Activated naive CD4-positive, alpha-beta T cell treated with anti-CD3 and anti-CD28 coated beads, Interleukin-2, amount 10 ng/mL, durations not matched to agents 7 days and 5 days (primary cell): ENCODE data around the gene MYO5C.

ENCODE experiments used
- CTCF ChIA-PET: fragments of 350-600 bp; sonication (Branson Sonifier 250); formaldehyde crosslinking; loops from one replicate; lab custom pipeline; 2021; ENCODE audit warnings: antibody characterized with exemption; lab: Charles Lee
- DNase-seq: peaks from one replicate; pipeline ENCODE4 v3.0.0-alpha.2; 2020
- H3K27ac Mint-ChIP-seq: one replicate; pipeline ENCODE4 v1.8.0; 2021; ENCODE audit warnings: mild to moderate bottlenecking, moderate library complexity, mixed read lengths
- H3K27me3 Mint-ChIP-seq: one replicate; pipeline ENCODE4 v1.8.0; 2021; ENCODE audit warnings: mild to moderate bottlenecking, mixed read lengths
- H3K36me3 Mint-ChIP-seq: one replicate; pipeline ENCODE4 v1.8.0; 2021; ENCODE audit warnings: mixed read lengths
- H3K4me1 Mint-ChIP-seq: one replicate; pipeline ENCODE4 v1.8.0; 2021; ENCODE audit warnings: mixed read lengths
- H3K4me3 Mint-ChIP-seq: one replicate; pipeline ENCODE4 v1.8.0; 2021; ENCODE audit warnings: mild to moderate bottlenecking, moderate library complexity, mixed read lengths
- H3K9me3 Mint-ChIP-seq: one replicate; pipeline ENCODE4 v1.8.0; 2021; ENCODE audit warnings: mixed read lengths

Gene MYO5C

DNA sequence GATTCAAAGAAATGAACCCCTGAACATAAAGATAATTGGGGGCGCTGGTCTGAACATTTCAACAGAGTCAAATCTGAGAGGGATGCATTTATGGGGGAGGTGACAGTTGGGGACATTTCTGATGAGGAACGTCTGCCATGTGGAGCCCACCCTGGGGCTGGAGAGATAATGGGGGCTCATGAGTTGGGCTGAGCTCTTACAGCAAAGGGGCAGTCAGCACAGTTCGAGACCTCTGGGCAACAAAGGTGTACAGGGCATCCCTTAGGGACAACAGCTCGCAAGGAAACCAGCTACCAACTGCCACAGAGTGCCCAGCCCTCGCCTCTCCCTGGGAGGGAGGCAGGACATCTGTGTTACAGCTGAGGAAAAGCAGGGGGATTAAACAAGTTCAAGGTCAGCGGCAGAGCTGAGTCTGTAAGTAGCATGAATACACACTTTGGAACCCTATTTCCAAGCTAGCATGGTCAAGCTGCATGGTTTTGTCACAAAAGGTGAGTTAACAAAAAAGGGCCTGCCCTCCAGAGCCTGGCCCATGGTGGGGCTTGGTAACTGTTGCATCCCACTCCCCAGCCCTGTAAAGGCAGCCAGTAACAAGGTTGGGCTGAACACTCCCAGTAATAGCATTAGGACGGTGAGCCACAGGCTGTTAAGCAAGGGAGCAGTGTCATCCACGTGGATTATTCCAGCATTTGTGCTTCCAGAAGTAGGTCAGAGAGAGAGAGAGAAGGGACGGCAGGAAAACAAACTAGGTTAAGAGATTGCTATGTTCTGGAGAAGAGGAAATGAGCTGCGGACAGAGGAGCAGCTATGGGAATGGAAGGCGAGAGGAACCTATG is 108.7 kb downstream of the MYO5C start:
- Mint-ChIP-seq H3K4me3 (no peak overlapping the region), H3K36me3 (peaks cover 3% of the 10 kb centered on the region), H3K9me3 (peaks cover 3% of the 10 kb centered on the region), H3K27ac (no peak overlapping the region), H3K27me3 (no peaks in the 10 kb centered on the region), H3K4me1 (peaks cover 6% of the 10 kb centered on the region)
- CTCF ChIA-PET, result interaction anchor here (1.5 kb wide), 1 partner anchor 30 kb away, joined by 3 read pairs; no protein-coding TSS in a partner anchor
- DNase-seq, result no peak

DNA sequence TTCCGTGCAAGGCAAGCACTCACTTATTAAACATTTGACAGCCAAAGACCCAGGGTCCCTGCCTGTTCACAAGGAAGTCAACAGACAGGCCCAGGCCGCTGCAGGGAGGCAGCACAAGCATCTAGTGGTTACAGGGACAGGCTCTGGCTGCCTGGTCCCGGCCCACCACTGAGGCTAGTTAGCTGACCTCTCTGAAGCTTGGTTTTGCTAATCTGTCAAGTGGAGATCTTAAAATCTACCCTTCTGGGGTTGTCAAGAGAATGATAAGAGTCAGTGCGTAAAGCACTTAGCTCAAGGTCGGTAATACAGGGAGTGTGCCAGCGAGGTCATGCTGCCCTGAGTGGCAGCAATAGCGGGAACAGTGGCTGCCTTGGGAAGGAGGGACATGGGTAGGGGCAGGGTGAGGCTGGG is 110.4 kb downstream of the MYO5C start:
- Mint-ChIP-seq H3K36me3 (peaks cover 3% of the 10 kb centered on the region), H3K9me3 (peaks cover 3% of the 10 kb centered on the region), H3K27me3 (no peaks in the 10 kb centered on the region), H3K4me3 (no peak overlapping the region), H3K4me1 (peaks cover 16% of the 10 kb centered on the region), H3K27ac (no peak overlapping the region)
- no peak for DNase-seq
- CTCF ChIA-PET, result interaction anchor here (0.6 to 3.9 kb wide), 4 partner anchors 14 to 43 kb away, joined by 3 to 40 read pairs (median 4); no protein-coding TSS in a partner anchor

DNA sequence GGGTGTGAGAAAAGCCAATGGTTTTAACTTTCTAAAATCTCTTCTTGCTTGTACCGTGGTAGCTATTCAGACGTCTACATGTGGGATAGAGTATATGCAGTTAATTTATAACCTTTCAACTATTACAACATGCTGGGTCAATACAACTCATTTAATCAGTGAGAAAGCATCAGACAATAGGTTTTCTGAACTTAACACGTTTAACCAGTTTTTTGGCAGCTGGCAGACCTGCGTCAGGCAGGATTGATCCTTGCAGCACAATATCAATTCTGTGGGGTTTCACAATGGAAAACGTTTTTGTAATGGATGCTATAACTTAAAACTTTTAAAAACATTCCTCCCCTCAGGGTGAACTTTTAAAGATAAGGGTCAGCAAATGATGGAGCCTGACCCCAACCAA is 110.9 kb downstream of the MYO5C start:
- Mint-ChIP-seq H3K4me3 (no peak overlapping the region), H3K4me1 (peaks cover 16% of the 10 kb centered on the region), H3K36me3 (peaks cover 3% of the 10 kb centered on the region), H3K27me3 (no peaks in the 10 kb centered on the region), H3K27ac (no peak overlapping the region), H3K9me3 (peaks cover 3% of the 10 kb centered on the region)
- no peak for DNase-seq
- CTCF ChIA-PET, result interaction anchor here (0.5 to 3.9 kb wide), 6 partner anchors 9 to 139 kb away, joined by 3 to 40 read pairs (median 5); no protein-coding TSS in a partner anchor

DNA sequence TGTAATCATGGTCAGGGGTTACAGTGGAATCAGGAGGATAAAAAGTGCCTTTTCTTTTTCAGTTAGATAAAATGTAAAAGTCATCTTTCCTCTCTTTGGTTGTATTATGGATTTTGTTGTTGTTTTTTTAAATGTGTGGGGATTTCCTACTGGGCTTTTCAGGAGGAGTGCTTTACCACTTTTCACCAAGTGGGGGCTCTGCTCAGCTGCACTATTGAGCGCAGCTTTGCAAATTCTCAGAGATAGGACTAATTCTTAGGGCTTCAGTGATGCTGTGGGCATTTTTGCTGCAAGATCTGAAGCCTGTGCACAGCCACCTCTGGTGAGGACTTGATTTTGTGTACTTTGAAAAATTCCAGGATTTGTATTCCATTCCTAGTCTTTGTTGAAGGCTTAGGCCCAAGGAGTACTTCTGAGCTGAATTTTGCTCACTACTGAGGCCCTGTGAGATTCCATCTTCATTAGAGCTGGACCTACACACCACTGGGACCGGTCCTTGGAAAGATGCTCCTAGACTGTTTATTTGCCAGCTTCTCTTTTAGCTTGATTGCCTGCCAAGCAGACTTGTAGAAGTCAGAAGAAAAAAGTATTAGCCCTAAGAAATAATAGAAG is 111.9 kb downstream of the MYO5C start:
- Mint-ChIP-seq H3K9me3 (peaks cover 3% of the 10 kb centered on the region), H3K4me3 (no peak overlapping the region)

DNA sequence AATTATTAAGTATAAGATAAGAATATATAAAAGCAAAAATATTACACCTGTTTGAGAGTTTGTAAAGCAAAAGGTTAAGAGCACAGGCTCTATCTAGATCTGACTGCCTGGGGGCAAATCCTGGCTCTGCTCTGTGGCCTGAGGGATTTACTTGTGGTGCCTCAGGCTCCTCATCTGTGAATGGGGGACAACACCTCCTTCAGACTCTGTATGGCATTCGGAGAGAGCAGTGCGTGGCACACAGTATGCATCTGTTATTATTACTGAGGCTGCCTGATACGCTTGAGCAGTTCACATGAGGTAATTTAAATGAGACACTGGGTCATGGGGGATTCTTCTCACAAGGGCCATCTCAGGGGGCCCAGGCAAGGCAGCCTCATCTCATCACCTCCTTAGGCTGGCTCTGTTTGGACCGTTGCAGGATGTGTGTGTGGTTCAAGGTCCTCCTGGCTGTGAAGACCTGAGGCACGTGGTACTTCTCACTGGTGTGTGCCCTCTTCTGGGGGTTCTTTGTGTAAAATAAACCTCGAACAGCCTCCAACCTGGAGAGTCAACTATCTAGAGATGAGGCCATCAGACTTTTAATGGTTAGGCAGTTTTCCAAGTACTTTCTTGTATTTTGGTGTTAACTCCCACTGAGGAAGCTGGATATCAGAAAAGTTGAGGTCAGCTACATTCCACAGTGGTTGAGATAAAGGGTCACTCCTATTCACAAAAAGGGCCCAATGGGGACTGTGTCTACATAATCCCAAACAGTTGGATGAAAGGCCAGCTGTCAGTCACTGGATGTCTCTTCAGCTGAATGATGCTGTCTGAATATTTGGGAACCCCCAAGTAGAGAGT is 113.4 kb downstream of the MYO5C start:
- Mint-ChIP-seq H3K4me1 (peaks cover 35% of the 10 kb centered on the region), H3K4me3 (no peak overlapping the region), H3K9me3 (peaks cover 3% of the 10 kb centered on the region), H3K36me3 (peaks cover 4% of the 10 kb centered on the region), H3K27ac (no peak overlapping the region), H3K27me3 (no peaks in the 10 kb centered on the region)
- DNase-seq, result no peak
- CTCF ChIA-PET, result interaction anchor here (1.1 to 3.9 kb wide), 2 partner anchors 26 to 43 kb away, joined by 5 to 40 read pairs; no protein-coding TSS in a partner anchor

More for the DNA sequence above, 111.9 kb downstream of the MYO5C start:
- peak; percentile 46 for DNase-seq
- Mint-ChIP-seq H3K4me1 (peaks cover 22% of the 10 kb centered on the region), H3K27ac (no peak overlapping the region), H3K27me3 (no peaks in the 10 kb centered on the region), H3K36me3 (peaks cover 4% of the 10 kb centered on the region)
- CTCF ChIA-PET, result interaction anchor here (0.9 to 3.9 kb wide), 9 partner anchors 10 to 164 kb away, joined by 3 to 40 read pairs (median 3); no protein-coding TSS in a partner anchor

DNA sequence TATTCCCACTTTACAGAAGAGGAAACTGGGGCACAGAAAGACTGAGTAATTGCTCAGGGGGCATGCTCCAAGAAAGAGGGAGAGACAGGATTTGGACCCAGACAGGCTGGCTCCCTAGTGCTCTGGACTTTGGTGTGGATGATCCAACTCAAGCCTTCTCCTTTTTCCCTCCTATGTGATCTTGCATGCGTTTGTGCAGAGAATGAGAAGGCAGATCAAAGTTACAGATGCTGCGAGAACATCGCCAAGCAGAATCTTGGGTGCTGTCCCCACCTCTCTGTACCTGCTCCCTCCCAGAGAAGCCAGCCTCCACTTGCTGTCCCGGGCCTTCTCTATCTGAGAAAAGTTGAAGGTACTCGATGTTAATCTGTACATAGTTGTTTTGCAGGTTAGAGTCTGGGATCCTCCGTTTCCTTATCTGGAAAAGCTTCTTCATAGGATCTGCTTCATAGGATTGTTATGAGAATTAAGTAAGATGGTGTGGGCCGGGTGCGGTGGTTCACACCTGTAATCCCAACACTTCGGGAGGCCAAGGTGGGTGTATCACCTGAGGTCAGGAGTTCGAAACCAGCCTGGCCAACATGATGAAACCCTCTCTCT is 114.7 kb downstream of the MYO5C start:
- Mint-ChIP-seq H3K4me3 (peak overlapping the region; percentile 86), H3K27me3 (no peaks in the 10 kb centered on the region), H3K36me3 (peaks cover 13% of the 10 kb centered on the region), H3K9me3 (peaks cover 3% of the 10 kb centered on the region), H3K4me1 (peaks cover 39% of the 10 kb centered on the region), H3K27ac (peak overlapping the region; percentile 96)
- no peak for DNase-seq
- CTCF ChIA-PET, result interaction anchor here (3.7 kb wide), 1 partner anchor 27 kb away, joined by 19 read pairs; no protein-coding TSS in a partner anchor

DNA sequence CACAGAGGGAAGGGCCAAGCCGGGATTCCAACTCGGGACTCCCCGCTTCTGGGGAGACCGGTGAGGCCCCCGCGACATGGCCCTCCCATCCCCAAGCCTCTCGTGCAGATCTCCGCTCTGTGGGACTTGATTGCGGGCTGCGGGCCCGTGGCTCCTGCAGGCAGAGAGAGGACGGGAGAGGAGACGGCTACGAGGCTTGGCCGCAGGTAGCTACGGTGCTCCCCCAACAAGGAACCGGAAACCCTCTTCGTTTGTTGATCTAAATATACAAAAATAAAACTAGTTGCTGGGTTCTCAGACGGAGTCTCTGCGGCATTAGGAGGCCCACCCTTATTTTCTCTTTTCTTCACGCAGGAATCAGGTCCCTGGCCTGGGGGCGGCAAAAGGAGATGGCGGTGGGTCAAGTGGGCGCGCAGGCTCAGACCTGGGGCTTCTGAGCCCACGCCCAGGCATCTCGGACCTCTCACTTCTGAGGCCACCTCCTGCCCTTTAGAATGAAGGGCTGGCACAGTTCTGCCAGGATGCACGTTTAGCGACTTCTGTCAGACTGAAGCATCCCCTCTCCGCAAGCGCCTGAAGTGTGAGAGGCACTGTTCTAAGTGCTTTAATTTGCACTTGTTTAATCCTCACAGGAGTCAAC is 115.3 kb downstream of the MYO5C start:
- Mint-ChIP-seq H3K9me3 (peaks cover 3% of the 10 kb centered on the region), H3K27ac (peak overlapping the region; percentile 96), H3K36me3 (peaks cover 14% of the 10 kb centered on the region), H3K4me3 (peak overlapping the region; percentile 86), H3K27me3 (no peaks in the 10 kb centered on the region), H3K4me1 (peaks cover 39% of the 10 kb centered on the region)
- CTCF ChIA-PET, result interaction anchor here (1.4 to 3.7 kb wide), 3 partner anchors 17 to 40 kb away, joined by 3 to 19 read pairs (median 5); no protein-coding TSS in a partner anchor
- peak; percentile 69 for DNase-seq

DNA sequence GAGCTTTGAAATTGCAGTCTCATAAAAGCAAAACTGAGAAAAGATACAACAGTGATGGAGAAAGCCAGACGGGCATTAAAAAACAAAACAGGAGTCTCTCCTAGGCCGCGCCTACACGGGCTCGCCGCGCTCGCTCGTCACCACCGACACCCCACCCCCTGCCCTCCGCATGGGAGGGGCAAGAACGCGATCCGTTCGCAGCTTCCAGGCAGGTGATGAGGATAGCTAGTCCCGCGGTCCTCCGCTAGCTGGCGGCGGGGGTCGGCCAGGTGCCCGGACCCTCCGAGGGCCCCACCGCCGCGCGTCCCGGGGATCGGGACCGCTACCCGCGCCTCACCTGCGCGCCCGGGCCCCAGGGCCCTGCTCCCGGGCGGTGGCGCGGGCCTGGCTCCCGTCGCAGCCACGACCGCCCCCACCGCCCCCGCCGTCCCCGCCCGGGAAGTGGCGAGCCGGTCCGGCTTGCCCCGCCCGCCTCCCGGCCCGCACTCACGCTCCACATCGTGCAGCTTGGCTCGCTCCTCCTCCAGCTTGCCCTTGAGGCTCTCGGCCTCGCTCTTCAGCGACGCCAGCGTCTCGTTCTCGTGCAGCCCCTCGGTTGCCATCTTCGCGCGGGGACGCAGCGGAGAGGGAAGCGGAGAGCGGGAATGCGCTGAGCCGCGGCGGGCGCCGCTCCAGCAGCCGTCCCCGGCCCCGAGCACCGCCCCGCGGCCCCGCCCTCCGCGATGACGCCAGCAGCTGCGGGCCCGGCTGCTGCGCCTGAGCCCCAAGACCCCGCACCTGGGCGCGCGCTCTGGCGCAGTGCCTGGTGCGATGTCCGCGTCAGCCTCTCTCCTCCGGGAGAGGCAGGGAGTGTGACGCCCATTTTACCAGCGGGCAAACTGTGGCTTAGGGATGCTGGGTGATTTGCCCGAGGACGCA is 116.1 kb downstream of the MYO5C start:
- CTCF ChIA-PET, result interaction anchor here (0.5 to 3.7 kb wide), 9 partner anchors 12 to 556 kb away, joined by 3 to 19 read pairs (median 3); no protein-coding TSS in a partner anchor
- H3K4me1 Mint-ChIP-seq, result peaks cover 39% of the 10 kb centered on the region
- H3K27ac Mint-ChIP-seq, result peak overlapping the region; percentile 98
- H3K4me3 Mint-ChIP-seq, result peak overlapping the region; percentile 94
- peak; percentile 94 for DNase-seq
- no peaks in the 10 kb centered on the region for H3K27me3 Mint-ChIP-seq
- H3K36me3 Mint-ChIP-seq, result peaks cover 14% of the 10 kb centered on the region
- peaks cover 3% of the 10 kb centered on the region for H3K9me3 Mint-ChIP-seq

DNA sequence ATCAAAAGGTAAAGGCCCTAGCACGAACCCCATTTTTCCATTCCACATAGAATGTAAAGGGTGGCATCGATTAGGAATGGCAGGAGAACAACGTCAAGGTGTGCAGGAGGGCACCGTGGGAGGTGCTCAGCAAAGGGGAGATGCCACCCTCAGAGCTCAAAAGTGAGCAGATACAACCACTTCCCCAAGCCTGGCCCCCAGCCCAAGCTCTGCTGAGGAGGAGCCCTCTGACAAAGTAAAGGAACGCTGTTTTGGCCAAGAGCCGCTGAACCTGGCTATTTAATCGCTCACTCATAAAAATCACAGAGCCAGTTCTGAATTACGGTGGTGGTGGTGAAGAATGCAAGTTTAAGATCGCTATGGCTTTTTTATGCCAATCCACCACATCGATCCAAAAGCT is 116.8 kb downstream of the MYO5C start:
- H3K27ac Mint-ChIP-seq, result peak overlapping the region; percentile 98
- H3K4me1 Mint-ChIP-seq, result peaks cover 41% of the 10 kb centered on the region
- H3K9me3 Mint-ChIP-seq, result peaks cover 3% of the 10 kb centered on the region
- no peaks in the 10 kb centered on the region for H3K27me3 Mint-ChIP-seq
- peaks cover 14% of the 10 kb centered on the region for H3K36me3 Mint-ChIP-seq
- CTCF ChIA-PET, result interaction anchor here (1.1 to 3.7 kb wide), 9 partner anchors 11 to 557 kb away, joined by 3 to 19 read pairs (median 3); no protein-coding TSS in a partner anchor
- DNase-seq, result peak; percentile 24
- peak overlapping the region; percentile 94 for H3K4me3 Mint-ChIP-seq

DNA sequence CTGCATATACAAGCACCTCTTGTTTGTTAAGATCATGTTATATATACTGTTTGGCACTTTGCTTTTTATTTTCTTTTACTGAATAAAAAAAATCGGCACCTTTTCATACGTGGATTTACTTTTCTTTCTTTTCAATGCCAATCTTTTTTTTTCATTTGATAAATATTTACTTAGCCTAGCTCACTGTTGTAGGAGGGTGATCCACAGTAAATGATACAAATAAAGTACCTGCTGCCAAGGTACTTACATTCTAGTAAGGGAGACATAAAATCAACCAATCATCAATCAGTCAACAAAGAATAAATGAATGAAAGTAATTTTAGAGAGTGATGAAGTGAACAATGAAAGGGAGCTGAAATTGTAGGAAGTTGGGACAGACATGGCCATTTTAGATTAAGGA is 122.7 kb downstream of the MYO5C start:
- Mint-ChIP-seq H3K9me3 (no peaks in the 10 kb centered on the region), H3K27ac (no peak overlapping the region), H3K4me1 (peaks cover 33% of the 10 kb centered on the region), H3K27me3 (no peaks in the 10 kb centered on the region), H3K4me3 (no peak overlapping the region), H3K36me3 (peaks cover 15% of the 10 kb centered on the region)
- DNase-seq, result no peak
- CTCF ChIA-PET, result interaction anchor here (0.6 to 0.8 kb wide), 4 partner anchors 33 to 124 kb away, joined by 3 read pairs; no protein-coding TSS in a partner anchor

DNA sequence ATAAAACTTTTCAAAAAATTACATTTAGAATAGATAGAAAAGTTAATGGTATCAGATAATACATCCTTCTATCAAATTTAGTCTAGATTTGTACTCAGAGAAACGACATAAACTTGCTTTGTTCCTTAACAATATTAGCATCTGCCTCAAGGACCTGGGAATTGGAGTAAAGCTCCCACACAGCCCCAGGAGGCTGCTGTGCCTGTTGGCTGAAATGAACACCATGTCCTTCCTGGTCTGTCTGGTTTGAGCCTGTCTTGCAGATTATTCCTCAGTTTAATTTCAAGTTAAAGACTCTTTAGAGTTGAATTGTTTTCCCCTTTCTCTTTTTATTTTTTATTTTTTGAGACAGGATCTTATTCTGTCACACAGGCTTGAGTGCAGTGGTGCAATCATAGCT is 123.8 kb downstream of the MYO5C start:
- Mint-ChIP-seq H3K27ac (no peak overlapping the region), H3K36me3 (peaks cover 15% of the 10 kb centered on the region), H3K4me3 (no peak overlapping the region), H3K4me1 (peaks cover 30% of the 10 kb centered on the region), H3K9me3 (no peaks in the 10 kb centered on the region), H3K27me3 (no peaks in the 10 kb centered on the region)
- CTCF ChIA-PET, result interaction anchor here (0.8 to 1.6 kb wide), 6 partner anchors 31 to 259 kb away, joined by 3 to 5 read pairs (median 4); no protein-coding TSS in a partner anchor
- DNase-seq, result no peak

DNA sequence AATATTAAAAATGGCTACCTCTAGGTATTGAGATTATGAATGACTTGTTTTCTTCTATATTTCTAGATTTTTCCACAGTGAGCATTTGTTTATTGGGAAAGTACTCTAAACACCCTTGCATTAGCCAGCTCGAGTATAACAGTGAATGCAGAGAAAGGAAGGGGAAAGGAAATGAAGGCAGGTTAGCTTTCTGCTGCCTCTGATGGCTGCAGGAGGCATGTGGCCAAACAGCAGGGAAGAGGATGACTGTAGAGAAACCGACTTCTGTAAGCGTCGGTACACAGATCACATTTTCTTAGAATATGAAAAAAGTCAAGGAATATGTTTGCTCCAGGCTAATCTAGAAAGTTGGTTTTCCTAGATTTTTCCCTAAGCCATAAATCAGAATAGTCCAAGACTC is 124.2 kb downstream of the MYO5C start:
- CTCF ChIA-PET, result interaction anchor here (0.8 to 1.6 kb wide), 8 partner anchors 13 to 258 kb away, joined by 3 to 7 read pairs (median 4); no protein-coding TSS in a partner anchor
- no peak overlapping the region for H3K4me3 Mint-ChIP-seq
- H3K9me3 Mint-ChIP-seq, result no peaks in the 10 kb centered on the region
- H3K36me3 Mint-ChIP-seq, result peaks cover 11% of the 10 kb centered on the region
- peak; percentile 34 for DNase-seq
- H3K4me1 Mint-ChIP-seq, result peaks cover 26% of the 10 kb centered on the region
- no peak overlapping the region for H3K27ac Mint-ChIP-seq
- H3K27me3 Mint-ChIP-seq, result no peaks in the 10 kb centered on the region
